RWPE1 (cell line): ENCODE results near the gene RFC2.

Experiments used
- CTCF ChIA-PET: fragments of 350-600 bp; sonication (Branson Sonifier 250); formaldehyde crosslinking; extraction: SDS; loops from one replicate; lab custom pipeline; 2021; lab: Yijun Ruan, JAX
- POLR2A ChIA-PET: fragments of 400-600 bp; formaldehyde crosslinking; extraction: SDS; loops from one replicate; lab custom pipeline; 2020; ENCODE audit warnings: antibody characterized with exemption; ENCODE audit not compliant: low non-redundant PET; lab: Yijun Ruan, JAX
- DNase-seq: peaks from one replicate; pipeline ENCODE4 v3.0.0; 2012; ENCODE audit warnings: low spot score
- H3K27ac ChIP-seq: fragments of 450-650 bp; 2 replicates; pipeline ENCODE4 v1.5.1; 2017
- TF ChIP-seq, protein P1 (sequence below): fragments of 450-650 bp; conservative IDR thresholded peaks from 2 replicates; pipeline ENCODE4 v1.5.1; 2017; ENCODE audit warnings: low read depth, mild to moderate bottlenecking

The RFC2 gene

DNA sequence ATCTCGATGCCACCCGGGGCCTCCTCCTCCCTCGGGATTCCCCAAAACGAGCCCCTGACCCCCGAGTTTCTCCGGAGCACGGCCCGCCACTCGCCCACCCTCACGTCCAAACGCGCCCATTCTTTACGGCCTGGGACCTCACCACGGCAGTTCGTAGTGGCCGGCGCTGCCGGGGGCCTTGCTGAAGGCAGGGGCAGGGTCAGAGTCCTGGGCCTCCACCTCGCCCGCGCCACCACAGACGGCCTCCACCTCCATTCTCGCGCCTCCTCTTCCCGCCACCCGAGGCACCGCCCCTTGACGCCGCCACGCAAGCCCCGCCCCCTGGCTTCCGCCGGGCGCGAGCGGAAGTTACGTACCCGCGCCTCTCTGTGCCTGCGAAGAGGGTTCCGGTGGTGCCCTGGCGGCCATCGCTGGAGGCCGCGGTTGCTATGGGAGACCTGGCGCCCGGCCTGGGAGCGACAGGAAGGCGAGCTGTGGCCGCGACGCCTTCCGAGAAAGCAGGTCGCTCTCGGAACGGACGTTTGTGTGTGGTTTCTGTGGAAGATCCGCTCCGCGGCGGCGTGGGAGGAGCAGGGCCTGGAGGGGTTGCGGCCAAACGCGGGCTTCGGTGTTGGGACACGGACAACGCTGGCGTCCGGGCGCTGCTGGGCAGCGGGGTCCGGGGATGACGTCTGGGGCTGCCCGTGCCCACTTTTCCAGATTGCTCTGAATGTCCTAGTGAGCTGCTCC is at the start of gene RFC2:
TSS of gene RFC2 (minus strand) at position 271 of the 729 bp plus-strand sequence. CDS start at position 255, 16 bp downstream.
- CTCF ChIA-PET = interaction anchor here (0.6 to 1.2 kb wide), 3 partner anchors 12 to 146 kb away, joined by 3 to 6 read pairs (median 3); no protein-coding TSS in a partner anchor
- DNase-seq = peak; percentile 95
- POLR2A ChIA-PET = no interaction called here
- peak within 1 kb of the TSS; percentile 91 for H3K27ac ChIP-seq
- TF ChIP-seq, protein P1, sequence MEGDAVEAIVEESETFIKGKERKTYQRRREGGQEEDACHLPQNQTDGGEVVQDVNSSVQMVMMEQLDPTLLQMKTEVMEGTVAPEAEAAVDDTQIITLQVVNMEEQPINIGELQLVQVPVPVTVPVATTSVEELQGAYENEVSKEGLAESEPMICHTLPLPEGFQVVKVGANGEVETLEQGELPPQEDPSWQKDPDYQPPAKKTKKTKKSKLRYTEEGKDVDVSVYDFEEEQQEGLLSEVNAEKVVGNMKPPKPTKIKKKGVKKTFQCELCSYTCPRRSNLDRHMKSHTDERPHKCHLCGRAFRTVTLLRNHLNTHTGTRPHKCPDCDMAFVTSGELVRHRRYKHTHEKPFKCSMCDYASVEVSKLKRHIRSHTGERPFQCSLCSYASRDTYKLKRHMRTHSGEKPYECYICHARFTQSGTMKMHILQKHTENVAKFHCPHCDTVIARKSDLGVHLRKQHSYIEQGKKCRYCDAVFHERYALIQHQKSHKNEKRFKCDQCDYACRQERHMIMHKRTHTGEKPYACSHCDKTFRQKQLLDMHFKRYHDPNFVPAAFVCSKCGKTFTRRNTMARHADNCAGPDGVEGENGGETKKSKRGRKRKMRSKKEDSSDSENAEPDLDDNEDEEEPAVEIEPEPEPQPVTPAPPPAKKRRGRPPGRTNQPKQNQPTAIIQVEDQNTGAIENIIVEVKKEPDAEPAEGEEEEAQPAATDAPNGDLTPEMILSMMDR = no peak

DNA sequence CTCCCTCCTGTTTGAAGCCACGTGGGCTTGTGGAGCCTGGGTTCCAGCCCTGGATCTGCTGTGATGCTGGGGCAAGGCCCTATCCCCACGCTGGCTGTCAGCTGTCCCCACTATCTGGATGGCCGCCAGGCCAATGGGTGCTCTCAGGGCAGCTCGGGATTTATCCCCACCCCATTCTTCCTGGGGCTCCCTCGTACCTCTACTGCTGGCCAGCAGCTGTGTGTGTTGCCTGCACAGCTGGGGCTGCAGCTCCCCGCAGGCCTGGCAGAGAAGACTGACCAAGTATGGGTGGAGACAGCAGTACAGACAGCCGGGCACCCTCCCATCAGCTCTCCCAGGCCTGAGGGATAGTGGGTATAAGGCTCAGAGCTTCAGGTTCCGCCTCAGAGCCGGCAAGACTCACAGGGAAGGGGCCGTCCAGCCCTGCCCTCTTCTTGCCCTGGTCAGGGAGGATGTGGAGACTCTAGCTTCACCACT is 48.6 kb upstream of the RFC2 start:
- H3K27ac ChIP-seq = peak overlapping the region; percentile 56
- no peak for DNase-seq
- CTCF ChIA-PET = interaction anchor here (0.5 to 1.0 kb wide), 3 partner anchors 42 to 99 kb away, joined by 3 to 4 read pairs (median 4); no protein-coding TSS in a partner anchor
- TF ChIP-seq, protein P1 = no peak
- POLR2A ChIA-PET = no interaction called here

DNA sequence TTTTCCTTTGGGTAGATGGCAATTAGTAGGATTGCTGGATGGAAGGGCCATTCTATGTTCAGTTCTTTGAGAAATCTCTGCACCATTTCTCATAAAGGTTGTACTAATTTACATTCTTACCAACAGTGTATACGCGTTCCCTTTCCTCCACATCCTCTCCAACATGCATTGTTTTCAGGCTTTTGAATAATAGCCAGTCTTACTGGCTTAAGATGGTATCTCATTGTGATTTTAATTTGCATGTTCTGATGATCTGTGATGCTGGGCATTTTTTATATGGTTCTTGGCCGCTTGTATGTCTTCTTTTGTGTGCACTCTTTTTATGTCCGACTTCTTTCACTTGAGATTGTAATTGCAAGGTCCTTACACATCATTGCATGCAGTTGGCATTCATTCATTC is 46.7 kb upstream of the RFC2 start:
- TF ChIP-seq, protein P1 = no peak

DNA sequence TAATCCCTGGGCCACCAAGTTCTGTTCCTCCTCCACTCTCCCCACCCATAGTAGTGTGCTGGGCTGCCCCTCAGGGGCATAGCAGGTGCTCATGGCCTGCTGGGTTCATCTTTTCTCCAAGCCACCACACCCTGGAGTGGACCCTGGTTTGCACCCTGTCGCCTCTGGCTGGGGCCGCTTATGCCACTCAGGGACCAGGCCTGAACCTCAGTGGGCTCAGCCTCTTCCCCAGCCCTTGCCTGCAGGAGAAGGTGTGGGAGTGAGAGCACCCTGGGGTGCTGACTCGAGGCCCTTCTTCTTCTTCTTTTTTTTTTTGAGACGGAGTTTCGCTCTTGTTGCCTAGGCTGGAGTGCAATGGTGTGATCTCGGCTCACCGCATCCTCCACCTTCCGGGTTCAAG is 45.2 kb upstream of the RFC2 start:
- POLR2A ChIA-PET = no interaction called here
- H3K27ac ChIP-seq = peak overlapping the region; percentile 70
- TF ChIP-seq, protein P1 = no peak
- no peak for DNase-seq
- CTCF ChIA-PET = no interaction called here

More for the DNA sequence above, 46.7 kb upstream of the RFC2 start:
- DNase-seq = no peak
- CTCF ChIA-PET = no interaction called here
- no peak overlapping the region for H3K27ac ChIP-seq
- POLR2A ChIA-PET = no interaction called here

DNA sequence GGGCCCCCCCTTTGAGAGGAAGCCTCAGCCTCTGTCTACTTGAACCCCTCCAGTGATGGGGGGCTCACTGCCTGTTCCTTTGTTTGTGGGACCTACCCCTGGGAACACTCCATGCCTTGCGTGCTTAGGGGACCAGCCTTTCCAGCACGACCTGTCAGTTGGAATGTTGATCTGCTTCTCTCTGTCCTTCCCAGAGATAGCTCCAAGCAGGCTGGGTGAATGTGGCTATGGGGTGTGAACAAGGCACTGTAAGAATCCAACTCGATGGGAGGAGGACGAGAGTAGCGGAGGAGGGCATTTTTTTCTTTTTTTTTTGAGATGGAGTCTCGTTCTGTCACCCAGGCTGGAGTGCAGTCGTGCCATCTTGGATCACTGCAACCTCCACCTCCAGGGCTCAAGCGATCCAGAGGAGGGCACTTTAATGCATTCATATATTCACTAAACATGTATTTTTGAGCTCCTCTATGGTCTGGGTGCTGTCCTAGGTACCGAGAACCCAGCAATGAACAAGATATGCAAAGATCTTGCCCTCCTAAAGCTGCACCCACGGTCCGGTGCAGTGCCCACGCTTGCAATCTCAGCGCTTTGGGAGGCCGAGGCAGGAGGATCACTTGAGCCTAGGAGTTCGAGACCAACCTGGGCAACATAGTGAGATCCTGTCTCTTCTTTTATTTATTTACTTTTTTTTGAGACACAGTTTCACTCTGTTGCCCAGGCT is 43.5 kb upstream of the RFC2 start:
- TF ChIP-seq, protein P1 = no peak
- DNase-seq = no peak
- ChIA-PET POLR2A (no interaction called here), CTCF (interaction anchor here (0.6 to 0.9 kb wide), 3 partner anchors 23 to 122 kb away, joined by 3 to 4 read pairs (median 3); no protein-coding TSS in a partner anchor)
- H3K27ac ChIP-seq = peak overlapping the region; percentile 70
